Astrocyte (in vitro differentiated cells and primary cell): ENCODE measurements around the gene IGDCC3. TPM values are rescaled to one million over a fixed set of nuclear protein-coding genes. Genes with fewer than 3 reads are reported as not detected.

Experiments used
- DNase-seq: peaks from one replicate; pipeline ENCODE4 v3.0.0-alpha.2; 2010; ENCODE audit warnings: low read depth
- FAIRE-seq: peaks from 2 replicates; lab custom pipeline; 2011; peaks lifted over from hg19 to GRCh38; lab: Jason Lieb, UNC
- H2AFZ ChIP-seq: 2 replicates; pipeline ENCODE4 v1.6.0; 2012; ENCODE audit warnings: low read depth, low read length, inconsistent platforms
- H3K27ac ChIP-seq: 2 replicates; pipeline ENCODE4 v1.5.1; 2011; ENCODE audit warnings: low read depth, low read length, inconsistent platforms
- H3K27me3 ChIP-seq: 2 replicates; pipeline ENCODE4 v1.6.0; 2011; ENCODE audit warnings: low read length, inconsistent platforms; ENCODE audit not compliant: insufficient read depth
- H3K36me3 ChIP-seq: 2 replicates; pipeline ENCODE4 v1.5.1; 2011; ENCODE audit warnings: low read length, inconsistent platforms; ENCODE audit not compliant: insufficient read depth
- H3K4me1 ChIP-seq: 2 replicates; pipeline ENCODE4 v1.5.1; 2011; ENCODE audit warnings: low read length, inconsistent platforms; ENCODE audit not compliant: insufficient read depth
- H3K4me2 ChIP-seq: 2 replicates; pipeline ENCODE4 v1.6.0; 2012; ENCODE audit warnings: low read length, inconsistent platforms
- H3K4me3 ChIP-seq: 2 replicates; pipeline ENCODE4 v1.5.1; 2011; ENCODE audit warnings: low read depth, mild to moderate bottlenecking, low read length, inconsistent platforms; ENCODE audit not compliant: insufficient read depth
- H3K79me2 ChIP-seq: 2 replicates; pipeline ENCODE4 v1.6.0; 2012; ENCODE audit warnings: mild to moderate bottlenecking, low read length, inconsistent platforms; ENCODE audit not compliant: insufficient read depth
- H3K9ac ChIP-seq: 2 replicates; pipeline ENCODE4 v1.6.0; 2012; ENCODE audit warnings: mild to moderate bottlenecking, low read length, inconsistent platforms
- H3K9me3 ChIP-seq: 2 replicates; pipeline ENCODE4 v1.5.1; 2012; ENCODE audit warnings: low read depth, mild to moderate bottlenecking, low read length, inconsistent platforms; ENCODE audit not compliant: insufficient read depth
- H4K20me1 ChIP-seq: 2 replicates; pipeline ENCODE4 v1.6.0; 2012; ENCODE audit warnings: low read length, inconsistent platforms; ENCODE audit not compliant: insufficient read depth
- H3K27ac Mint-ChIP-seq: one replicate; pipeline ENCODE4 v1.8.0; 2021; ENCODE audit warnings: mild to moderate bottlenecking, mixed read lengths; ENCODE audit not compliant: unreplicated experiment
- H3K27me3 Mint-ChIP-seq: one replicate; pipeline ENCODE4 v1.8.0; 2021; ENCODE audit warnings: low read depth, mixed read lengths; ENCODE audit not compliant: unreplicated experiment
- H3K36me3 Mint-ChIP-seq: one replicate; pipeline ENCODE4 v1.8.0; 2021; ENCODE audit warnings: low read depth, mixed read lengths; ENCODE audit not compliant: unreplicated experiment
- H3K4me1 Mint-ChIP-seq: one replicate; pipeline ENCODE4 v1.8.0; 2021; ENCODE audit warnings: low read depth, mixed read lengths; ENCODE audit not compliant: unreplicated experiment
- H3K4me3 Mint-ChIP-seq: one replicate; pipeline ENCODE4 v1.8.0; 2021; ENCODE audit warnings: mild to moderate bottlenecking, moderate library complexity, mixed read lengths; ENCODE audit not compliant: unreplicated experiment
- H3K9me3 Mint-ChIP-seq: one replicate; pipeline ENCODE4 v1.8.0; 2021; ENCODE audit warnings: mild to moderate bottlenecking, mixed read lengths; ENCODE audit not compliant: unreplicated experiment
- CTCF ChIP-seq: IDR thresholded peaks from 2 replicates; pipeline ENCODE4 v1.5.1; 2011; ENCODE audit warnings: low read depth, mild to moderate bottlenecking, inconsistent platforms, low read length, moderate library complexity; ENCODE audit not compliant: insufficient read depth
- EZH2 ChIP-seq: IDR thresholded peaks from 2 replicates; pipeline ENCODE4 v1.6.1; 2012; ENCODE audit warnings: mild to moderate bottlenecking, low read length, inconsistent platforms; ENCODE audit not compliant: insufficient read depth
- total RNA-seq: library from RNA; stranded (reverse); gene quantifications from 2 replicates; pipeline ENCODE4 v1.2.1, GENCODE V29; 2021

Gene IGDCC3
- total RNA-seq, 1 donor from 2014 or later: 11.0 TPM

- H3K4me2 ChIP-seq: no peak overlapping the region
- TF ChIP-seq EZH2 (no peak), CTCF (no peak)
- H3K4me3 ChIP-seq: no peak overlapping the region
- Mint-ChIP-seq H3K9me3 (no peaks in the 10 kb centered on the region), H3K27ac (no peak overlapping the region), H3K27me3 (peaks cover 15% of the 10 kb centered on the region), H3K4me1 (no peaks in the 10 kb centered on the region), H3K36me3 (peaks cover 34% of the 10 kb centered on the region), H3K4me3 (no peak overlapping the region)
- FAIRE-seq (no peak), DNase-seq (no peak)
- no peak overlapping the region for H3K27ac ChIP-seq
- no peaks in the 10 kb centered on the region for H3K4me1 ChIP-seq
- H3K36me3 ChIP-seq: no peaks in the 10 kb centered on the region
- H4K20me1 ChIP-seq: peaks cover 13% of the 10 kb centered on the region
- H2AFZ ChIP-seq: no peak overlapping the region
- no peaks in the 10 kb centered on the region for H3K9me3 ChIP-seq
- H3K79me2 ChIP-seq: no peaks in the 10 kb centered on the region
- no peak overlapping the region for H3K9ac ChIP-seq
- H3K27me3 ChIP-seq: peaks cover 13% of the 10 kb centered on the region
These were observed 15.3 kb upstream of the IGDCC3 start for GRCh38 chr15:65393091-65393490.

- DNase-seq: no peak
- H3K27me3 Mint-ChIP-seq: peaks cover 15% of the 10 kb centered on the region
- no peaks in the 10 kb centered on the region for H3K4me1 Mint-ChIP-seq
- Histone ChIP-seq H3K4me2 (no peak overlapping the region), H3K36me3 (no peaks in the 10 kb centered on the region), H4K20me1 (peaks cover 13% of the 10 kb centered on the region), H3K9me3 (no peaks in the 10 kb centered on the region), H3K4me3 (no peak overlapping the region), H3K27me3 (peaks cover 13% of the 10 kb centered on the region), H3K9ac (no peak overlapping the region), H3K27ac (no peak overlapping the region), H3K79me2 (no peaks in the 10 kb centered on the region), H2AFZ (no peak overlapping the region), H3K4me1 (no peaks in the 10 kb centered on the region)
- peaks cover 33% of the 10 kb centered on the region for H3K36me3 Mint-ChIP-seq
- FAIRE-seq: no peak
- H3K9me3 Mint-ChIP-seq: no peaks in the 10 kb centered on the region
- no peak overlapping the region for H3K27ac Mint-ChIP-seq
- TF ChIP-seq CTCF (no peak), EZH2 (no peak)
- H3K4me3 Mint-ChIP-seq: no peak overlapping the region
These were observed 14.6 kb upstream of the IGDCC3 start for GRCh38 chr15:65392368-65392767.

- H3K9me3 ChIP-seq: no peaks in the 10 kb centered on the region
- DNase-seq (no peak), FAIRE-seq (no peak)
- TF ChIP-seq EZH2 (no peak), CTCF (no peak)
- Mint-ChIP-seq H3K9me3 (no peaks in the 10 kb centered on the region), H3K36me3 (peaks cover 28% of the 10 kb centered on the region), H3K4me3 (no peak overlapping the region), H3K27ac (no peak overlapping the region), H3K27me3 (peaks cover 10% of the 10 kb centered on the region), H3K4me1 (no peaks in the 10 kb centered on the region)
- H3K4me2 ChIP-seq: no peak overlapping the region
- no peak overlapping the region for H2AFZ ChIP-seq
- no peak overlapping the region for H3K4me3 ChIP-seq
- H3K27me3 ChIP-seq: peaks cover 6% of the 10 kb centered on the region
- H3K36me3 ChIP-seq: no peaks in the 10 kb centered on the region
- H4K20me1 ChIP-seq: peaks cover 13% of the 10 kb centered on the region
- no peaks in the 10 kb centered on the region for H3K79me2 ChIP-seq
- H3K9ac ChIP-seq: no peak overlapping the region
- H3K4me1 ChIP-seq: no peaks in the 10 kb centered on the region
- H3K27ac ChIP-seq: no peak overlapping the region
These were observed 13.9 kb upstream of the IGDCC3 start for GRCh38 chr15:65391732-65392131.
